Mesenteric fat pad (tissue), 1 donor: ENCODE data around the gene DLL3. TPM values are rescaled to one million over a fixed set of nuclear protein-coding genes. Genes with fewer than 3 reads are reported as not detected.
A peak's percentile ranks its signal among the peaks of the same experiment; 100 is the strongest.
"Not testable (repeated sequence)": the region's sequence is repeated elsewhere in the genome, so short reads cannot be mapped to it uniquely, and the experiment has no call there.

Experiments used
- DNase-seq: peaks from one replicate; pipeline ENCODE4 v3.0.0-alpha.2; 2020; ENCODE audit warnings: low spot score
- long read RNA-seq: library from polyadenylated mRNA; unstranded; transcript quantifications from one replicate; pipeline ENCODE4 v2.0.0, GENCODE V29; 2020
- total RNA-seq: library from RNA; stranded (reverse); fragmentation: NEBNext Ultra II Directional; extraction: Animal tissue kit (Norgen Biotek cat#: 25700); gene quantifications from one replicate; pipeline ENCODE4 v1.2.1, GENCODE V29; 2021
- donor health status: DM: yes; HTN: yes; CAD: no.

Gene DLL3, protein sequence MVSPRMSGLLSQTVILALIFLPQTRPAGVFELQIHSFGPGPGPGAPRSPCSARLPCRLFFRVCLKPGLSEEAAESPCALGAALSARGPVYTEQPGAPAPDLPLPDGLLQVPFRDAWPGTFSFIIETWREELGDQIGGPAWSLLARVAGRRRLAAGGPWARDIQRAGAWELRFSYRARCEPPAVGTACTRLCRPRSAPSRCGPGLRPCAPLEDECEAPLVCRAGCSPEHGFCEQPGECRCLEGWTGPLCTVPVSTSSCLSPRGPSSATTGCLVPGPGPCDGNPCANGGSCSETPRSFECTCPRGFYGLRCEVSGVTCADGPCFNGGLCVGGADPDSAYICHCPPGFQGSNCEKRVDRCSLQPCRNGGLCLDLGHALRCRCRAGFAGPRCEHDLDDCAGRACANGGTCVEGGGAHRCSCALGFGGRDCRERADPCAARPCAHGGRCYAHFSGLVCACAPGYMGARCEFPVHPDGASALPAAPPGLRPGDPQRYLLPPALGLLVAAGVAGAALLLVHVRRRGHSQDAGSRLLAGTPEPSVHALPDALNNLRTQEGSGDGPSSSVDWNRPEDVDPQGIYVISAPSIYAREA
- not detected for total RNA-seq
- long read RNA-seq, result 0 reads

DNA sequence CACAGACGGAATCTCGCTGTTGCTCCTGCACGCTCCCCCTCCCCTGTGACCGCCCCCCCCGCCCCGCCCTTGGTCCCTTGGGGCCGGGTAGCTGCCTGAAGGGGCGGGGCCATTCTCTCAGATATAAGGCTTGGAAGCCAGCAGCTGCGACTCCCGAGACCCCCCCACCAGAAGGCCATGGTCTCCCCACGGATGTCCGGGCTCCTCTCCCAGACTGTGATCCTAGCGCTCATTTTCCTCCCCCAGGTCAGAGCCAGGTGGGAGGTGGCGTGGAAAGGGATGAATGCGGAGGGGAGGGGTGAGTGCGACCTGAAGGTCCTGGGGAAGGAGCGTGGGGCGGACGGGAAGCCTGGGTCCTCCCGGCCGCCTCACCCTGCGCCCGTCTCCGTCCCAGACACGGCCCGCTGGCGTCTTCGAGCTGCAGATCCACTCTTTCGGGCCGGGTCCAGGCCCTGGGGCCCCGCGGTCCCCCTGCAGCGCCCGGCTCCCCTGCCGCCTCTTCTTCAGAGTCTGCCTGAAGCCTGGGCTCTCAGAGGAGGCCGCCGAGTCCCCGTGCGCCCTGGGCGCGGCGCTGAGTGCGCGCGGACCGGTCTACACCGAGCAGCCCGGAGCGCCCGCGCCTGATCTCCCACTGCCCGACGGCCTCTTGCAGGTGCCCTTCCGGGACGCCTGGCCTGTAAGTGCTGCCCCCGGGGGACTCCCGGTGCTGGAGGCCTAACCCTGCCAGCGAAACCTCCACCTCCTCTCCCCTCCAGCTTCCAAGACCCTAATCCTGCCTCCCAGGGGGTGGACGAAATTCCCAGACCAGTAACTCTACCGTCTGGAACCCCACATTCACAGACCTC is at the start of gene DLL3:
Gene DLL3 (plus strand): TSS at position 150 of the 845 bp plus-strand sequence. CDS start 28 bp downstream, at position 178.
- no peak for DNase-seq

DNA sequence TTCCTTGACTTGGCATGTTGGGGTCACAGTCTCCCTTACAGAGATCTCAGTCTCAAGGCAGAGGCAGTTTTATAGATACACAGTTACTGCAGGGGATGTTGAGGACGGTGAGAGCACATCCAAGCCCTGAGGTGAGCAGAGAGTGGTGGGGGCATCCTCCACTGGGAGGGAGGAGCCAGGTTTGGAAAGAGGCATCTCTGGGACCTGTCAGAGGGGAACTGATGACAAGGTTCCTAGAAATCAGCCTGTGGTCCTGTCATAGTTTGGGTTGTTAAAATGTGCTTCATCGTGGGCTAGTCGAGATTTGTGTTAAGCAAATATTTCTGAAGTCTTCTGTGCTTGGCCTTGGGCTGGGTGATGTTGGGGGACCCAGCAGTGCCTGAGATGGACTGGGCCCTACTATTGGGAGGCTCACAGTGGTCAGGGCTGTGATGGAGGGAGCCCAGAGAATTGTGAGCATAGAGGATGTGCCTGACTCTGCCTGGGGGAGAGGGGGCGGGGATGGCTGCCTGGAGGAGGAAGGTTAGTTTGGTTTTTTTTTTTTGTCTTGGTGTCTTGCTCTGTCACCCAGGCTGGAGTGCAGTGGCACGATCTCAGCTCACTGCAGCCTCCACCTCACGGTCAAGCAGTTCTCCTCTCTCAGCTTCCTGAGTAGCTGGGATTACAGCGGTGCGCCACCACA is 49.5 kb upstream of the DLL3 start:
- DNase-seq, result no peak

DNA sequence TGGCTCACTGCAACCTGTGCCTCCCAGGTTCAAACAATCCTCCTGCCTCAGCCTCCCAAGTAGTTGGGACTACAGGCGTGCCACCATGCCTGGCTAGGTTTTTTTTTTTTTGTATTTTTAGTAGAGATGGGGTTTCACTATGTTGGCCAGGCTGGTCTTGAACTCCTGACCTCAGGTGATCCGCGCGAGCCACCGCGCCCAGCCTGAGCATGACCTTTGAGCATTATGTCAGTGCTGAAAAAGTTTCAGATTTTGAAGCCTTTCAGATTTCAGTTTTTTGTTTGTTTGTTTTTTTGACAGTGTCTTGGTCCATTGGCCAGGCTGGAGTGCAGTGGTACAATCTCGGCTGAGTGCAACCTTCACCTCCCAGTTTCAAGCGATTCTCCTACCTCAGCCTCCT is 47.5 kb upstream of the DLL3 start:
- not testable (repeated sequence) for DNase-seq

DNA sequence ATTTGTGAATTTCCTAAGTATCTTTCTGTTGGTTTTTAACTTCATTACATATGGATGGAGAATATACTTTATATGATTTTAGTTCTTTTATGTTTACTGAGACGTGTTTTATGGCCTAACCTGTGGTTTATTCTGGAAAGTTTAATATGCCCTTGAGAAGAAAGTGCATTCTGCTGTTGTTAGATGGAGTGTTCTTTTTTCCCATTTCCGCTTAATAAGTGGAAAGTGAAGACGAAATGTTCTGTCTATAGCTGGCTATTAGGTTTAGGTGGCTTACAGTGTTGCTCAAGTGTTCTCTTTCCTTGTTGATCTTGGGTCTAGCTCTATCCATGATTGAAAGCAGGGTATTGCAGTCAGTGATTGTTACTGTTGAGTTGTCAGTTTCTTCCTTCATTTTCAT is 35.3 kb upstream of the DLL3 start:
- DNase-seq, result no peak

DNA sequence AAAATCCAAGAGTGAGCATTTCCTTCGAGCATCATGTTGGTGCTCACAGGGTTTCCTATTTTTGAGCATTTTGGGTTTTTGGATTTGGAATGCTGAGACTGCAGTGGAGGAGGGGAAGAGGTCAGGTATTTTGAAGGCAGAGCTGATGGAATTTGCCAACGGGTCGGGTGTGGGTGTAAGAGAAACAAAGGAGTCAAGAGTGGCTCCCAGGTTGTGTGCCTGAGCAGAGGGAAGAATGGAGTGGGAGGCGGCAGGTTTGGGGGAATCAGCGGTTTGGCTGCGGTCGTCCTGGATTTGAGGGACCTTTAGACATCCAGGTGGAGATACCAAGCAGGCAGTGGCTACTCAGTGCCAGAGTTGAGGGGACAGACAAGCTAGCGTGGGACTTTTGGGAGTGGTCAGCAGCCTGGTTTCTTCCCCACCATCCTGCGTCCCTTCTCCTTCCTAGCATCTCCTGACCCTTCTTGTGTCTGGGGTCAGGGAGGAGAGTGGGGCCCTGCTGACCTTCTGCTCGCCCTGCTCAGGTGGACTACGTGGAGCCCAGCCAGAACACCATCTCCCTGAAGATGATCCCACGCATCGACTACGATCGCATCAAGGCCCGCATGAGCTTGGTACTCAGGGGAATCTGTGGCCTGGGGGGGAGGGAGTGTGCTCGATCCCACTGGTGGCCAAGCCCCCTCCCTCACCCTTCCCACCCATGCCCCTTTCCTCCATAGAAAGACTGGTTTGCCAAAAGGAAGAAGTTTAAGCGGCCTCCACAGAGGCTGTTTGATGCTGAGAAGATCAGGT is 32.6 kb upstream of the DLL3 start:
- DNase-seq, result no peak

DNA sequence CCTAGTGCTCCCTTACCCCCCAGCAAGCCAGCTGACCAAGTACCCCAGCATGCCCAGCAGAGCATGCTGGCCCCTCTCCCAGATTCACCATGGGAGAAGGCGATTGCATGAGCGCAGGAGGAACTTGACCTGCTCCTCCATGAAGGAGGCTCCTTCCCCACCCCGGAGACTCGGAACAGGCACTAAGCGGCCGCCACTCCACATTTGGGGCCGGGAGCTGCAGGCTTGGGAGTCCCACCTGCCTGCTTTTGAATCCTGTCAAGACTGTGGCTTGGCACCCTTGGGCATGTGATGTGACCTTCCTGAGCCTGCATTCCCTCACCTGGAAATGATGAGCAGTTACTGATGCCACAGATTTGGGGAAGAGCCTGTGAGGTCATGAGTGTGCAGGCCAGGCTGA is 30.8 kb upstream of the DLL3 start:
- DNase-seq, result no peak

DNA sequence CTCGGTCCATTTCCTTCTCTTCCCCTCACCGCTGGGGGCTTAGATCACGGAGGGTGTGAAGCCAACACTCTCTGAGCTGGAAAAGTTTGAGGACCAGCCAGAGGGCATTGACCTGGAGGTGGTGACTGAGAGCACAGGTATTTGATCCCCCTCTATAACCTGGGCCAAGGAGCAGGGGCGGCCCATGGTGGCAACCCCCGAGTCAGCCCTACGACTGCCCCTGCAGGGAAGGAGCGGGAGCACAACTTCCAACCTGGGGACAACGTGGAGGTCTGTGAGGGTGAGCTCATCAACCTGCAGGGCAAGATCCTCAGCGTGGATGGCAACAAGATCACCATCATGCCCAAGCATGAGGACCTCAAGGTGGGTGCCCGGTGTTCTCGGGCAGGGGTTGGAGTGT is 29.7 kb upstream of the DLL3 start:
- no peak for DNase-seq

DNA sequence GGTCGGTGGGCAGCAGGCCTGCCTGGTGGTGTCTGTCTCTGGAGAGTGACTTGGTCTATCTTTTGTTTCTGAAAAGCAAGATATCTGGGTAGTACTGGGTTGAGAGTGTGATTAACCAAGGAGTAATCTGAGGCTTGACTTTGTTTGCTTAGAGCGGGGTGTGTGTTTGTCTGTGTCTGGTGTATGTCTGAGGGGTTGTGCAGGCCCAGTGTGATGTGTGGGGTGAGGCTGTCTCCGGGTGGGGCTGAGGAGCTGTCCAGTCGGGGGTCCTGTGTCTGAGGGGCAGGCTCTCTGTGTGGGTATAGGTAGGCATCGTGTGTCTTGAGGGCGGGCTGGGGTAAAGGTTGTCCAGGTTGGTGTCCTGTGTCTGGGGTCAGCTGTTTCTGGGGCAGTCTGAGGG is 29.2 kb upstream of the DLL3 start:
- no peak for DNase-seq

DNA sequence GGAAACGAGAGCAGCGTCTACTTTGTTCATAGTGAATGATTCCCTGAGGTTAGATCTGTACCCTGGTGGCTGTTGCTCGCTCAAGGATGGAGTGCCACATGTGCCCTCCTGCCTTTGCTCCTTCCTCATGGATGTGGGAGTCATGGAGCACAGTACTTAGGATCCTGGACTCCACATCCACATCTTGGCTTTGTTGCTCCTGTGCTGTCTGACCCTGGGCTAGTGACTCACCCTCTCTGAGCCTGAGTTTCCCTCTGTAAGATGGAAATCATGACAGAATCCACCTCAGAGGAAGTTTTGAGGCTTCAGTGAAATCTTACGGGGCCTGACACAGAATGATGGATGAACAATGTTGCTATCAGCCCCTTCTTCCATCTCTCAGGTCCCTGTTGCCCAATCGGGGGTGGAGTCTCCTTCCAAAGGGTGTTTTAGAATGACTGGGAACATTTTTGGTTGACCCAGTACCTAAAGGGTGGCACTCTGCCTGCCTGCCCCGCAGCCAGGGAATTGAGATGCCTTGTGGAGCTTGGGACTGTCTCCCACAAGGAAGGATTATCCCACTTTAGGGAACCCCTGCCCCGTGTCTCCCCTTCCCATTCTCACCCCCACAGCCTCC is 27.9 kb upstream of the DLL3 start:
- DNase-seq, result no peak

DNA sequence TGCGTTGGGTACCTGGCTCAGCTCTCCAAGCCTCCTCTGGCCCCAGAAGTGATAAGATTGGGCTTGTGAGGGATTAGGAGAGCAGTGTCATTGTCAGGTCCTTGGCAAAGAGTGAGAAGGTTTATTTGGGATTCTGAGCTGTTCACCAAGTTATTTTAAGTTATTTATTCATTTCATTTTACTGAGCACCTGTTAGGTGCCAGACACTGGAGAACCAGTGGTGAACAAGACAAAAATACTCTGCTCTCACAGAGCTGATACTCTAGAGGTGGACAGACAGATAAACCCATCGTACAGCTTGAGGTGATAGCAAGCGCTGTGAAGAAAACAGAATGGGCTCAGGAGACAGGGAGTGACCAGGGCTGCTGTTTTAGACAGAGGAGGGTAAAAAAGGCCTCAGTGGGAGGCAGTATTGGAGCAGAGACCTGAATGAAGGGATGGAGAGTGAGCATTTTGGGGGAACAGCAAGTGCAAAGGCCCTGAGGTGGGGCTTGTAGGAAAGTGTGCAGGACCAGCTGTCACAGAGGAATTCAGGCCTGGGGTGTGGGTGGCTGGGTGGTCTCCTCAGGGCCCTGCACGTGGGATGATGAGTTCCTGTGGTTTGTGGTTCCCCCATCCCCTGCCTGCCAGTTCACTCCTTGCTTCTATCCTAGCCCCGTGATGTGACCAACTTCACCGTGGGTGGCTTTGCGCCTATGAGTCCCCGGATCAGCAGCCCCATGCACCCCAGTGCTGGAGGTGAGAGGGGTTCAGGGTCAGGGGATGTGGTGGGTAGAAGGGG is 26.8 kb upstream of the DLL3 start:
- DNase-seq, result no peak

DNA sequence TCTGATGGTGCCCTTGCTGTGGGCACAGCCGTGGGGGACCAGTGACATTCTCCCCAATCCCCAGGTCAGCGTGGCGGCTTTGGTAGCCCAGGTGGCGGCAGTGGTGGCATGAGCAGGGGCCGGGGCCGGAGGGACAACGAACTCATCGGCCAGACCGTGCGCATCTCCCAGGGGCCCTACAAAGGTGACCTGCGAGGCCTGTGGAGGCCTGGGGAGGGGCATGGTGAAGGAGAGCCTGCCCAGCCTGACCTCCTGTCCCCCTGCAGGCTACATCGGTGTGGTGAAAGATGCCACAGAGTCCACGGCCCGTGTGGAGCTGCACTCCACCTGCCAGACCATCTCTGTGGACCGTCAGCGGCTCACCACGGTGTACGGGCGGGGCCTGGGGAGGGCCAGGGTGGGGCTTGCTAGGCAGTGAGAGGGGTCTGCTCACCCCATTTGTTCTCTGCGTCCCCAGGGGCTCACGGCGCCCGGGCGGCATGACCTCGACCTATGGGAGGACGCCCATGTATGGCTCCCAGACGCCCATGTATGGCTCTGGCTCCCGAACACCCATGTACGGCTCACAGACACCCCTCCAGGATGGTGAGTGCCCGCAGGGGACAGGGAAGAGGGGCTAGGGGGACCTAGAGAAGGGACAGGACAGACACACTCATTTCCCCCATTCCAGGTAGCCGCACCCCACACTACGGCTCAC is 25.9 kb upstream of the DLL3 start:
- DNase-seq, result no peak

DNA sequence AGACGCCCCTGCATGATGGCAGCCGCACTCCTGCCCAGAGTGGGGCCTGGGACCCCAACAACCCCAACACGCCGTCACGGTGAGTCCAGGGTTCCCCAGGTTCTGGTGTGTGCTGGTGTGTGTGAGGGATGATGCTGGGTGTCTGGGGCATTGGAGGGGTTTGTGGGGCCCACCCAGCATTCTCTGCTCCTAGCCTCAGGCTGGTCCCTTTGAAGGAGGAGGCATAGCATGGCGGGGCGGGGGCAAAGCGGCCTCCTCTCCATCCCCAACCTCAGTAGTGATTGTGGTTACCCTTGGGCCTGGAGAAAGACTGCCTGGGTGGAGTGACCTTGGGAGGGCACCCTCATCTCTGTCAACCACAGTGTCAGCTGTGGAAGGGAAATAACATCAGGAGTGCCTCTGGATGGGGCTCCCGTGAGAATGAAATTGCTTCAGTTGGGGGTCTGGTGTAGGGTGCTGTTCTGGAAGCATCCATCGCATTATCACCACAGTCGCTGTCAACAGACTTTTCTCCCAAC is 25.2 kb upstream of the DLL3 start:
- no peak for DNase-seq

DNA sequence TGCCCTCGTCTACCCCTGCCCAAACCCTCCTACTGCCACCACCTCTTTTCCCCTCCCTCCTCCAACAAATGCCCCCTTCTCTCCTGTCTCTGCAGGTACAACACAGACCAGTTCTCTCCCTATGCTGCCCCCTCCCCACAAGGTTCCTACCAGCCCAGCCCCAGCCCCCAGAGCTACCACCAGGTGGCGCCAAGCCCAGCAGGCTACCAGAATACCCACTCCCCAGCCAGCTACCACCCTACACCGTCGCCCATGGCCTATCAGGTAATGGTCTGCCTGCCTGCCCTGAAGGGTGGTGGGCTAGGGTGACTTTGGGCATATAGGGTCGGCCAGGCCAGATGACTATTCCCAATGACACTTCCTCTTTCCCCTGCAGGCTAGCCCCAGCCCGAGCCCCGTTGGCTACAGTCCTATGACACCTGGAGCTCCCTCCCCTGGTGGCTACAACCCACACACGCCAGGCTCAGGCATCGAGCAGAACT is 24.6 kb upstream of the DLL3 start:
- no peak for DNase-seq

DNA sequence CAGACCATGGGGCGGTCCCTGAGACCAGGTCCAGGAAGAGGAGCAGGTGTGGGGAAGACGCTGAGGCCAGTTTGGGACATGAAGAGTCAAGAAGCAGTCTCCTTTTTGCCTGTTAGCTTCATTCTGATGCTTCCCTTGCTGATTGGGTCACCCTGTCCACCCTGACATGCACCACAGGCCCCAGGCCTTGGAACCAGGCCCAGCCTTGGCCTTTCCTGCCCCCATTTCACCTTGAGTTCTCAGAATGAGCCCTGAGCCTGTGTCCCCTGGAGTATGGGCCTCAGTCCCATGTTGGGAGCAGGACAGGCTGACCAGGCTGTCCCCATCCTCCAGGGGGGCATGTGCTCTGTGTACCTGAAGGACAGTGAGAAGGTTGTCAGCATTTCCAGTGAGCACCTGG is 23.0 kb upstream of the DLL3 start:
- DNase-seq, result no peak

DNA sequence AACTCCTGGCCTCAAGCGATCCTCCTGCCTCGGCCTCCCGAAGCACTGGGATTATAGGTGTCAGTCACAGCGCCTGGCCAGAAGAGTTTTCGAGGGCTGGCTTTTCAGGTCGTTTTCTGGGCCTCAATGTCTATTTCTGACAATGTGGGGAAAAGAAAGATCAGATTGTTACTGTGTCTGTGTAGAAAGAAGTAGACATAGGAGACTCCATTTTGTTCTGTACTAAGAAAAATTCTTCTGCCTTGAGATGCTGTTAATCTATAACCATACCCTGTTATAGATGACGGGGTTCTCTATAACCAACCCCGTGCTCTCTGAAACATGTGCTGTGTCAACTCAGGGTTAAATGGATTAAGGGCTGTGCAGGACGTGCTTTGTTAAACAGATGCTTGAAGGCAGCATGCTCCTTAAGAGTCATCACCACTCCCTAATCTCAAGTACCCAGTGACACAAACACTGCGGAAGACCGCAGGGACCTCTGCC is 19.4 kb upstream of the DLL3 start:
- not testable (repeated sequence) for DNase-seq

DNA sequence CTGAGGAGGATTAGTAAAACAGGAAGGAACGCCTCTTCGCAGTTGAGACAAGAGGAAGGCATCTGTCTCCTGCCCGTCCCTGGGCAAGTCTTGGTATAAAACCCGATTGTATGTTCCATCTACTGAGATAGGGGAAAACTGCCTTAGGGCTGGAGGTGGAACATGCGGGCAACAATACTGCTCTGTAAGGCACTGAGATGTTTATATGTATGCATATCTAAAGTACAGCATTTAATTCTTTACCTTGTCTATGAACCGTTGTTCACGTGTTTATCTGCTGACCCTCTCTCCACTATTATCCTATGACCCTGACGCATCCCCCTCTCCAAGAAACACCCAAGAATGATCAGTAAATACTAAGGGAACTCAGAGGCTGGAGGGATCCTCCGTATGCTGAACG is 18.8 kb upstream of the DLL3 start:
- DNase-seq, result no peak

DNA sequence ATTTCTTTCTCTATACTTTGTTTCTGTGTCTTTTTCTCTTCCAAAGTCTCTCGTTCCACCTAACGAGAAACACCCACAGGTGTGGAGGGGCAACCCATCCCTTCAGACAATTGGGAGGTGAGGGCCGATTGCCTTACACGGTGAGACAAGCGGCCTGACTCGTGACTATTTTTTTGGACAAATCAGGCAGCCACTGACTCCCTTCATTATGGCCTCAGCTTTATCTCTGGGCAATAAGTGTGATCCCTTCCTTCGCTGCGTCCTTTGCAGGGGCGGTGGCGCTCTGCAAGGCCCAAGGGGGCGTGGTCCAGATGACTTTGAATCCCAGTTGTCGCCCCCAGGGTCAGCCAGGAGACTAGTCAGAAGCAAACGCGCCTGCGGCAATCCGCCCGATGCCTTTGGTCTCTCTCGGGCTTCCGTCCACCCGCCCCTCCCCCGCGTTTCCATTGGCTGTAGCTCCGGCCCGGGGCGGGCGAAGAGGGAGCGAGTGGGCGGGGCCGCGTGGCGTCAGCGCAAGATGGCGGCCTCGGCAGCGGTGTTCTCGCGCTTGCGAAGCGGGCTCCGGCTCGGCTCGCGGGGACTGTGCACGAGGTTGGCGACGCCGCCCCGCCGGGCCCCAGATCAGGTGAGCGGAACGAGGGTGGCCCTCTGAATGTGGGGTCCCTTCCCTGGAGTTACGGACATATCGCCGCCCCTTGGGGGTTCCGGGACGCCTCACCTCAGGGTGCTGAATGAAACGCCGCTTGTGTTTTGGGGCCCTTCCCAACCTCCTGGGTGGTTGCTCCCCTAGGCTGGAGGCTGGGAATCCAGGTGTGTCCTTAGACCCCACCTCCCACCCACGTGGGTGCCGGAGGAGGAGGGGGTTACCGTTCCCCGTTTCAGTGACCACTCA is 18.2 kb upstream of the DLL3 start, which contains the start of gene TIMM50:
Gene TIMM50 (plus strand): TSS at position 502 of the 892 bp plus-strand sequence. CDS start 16 bp downstream, at position 518.
- DNase-seq, result peak; percentile 99
